GM15510 (cell line): Measurements from ENCODE around the gene ARGLU1.

ENCODE experiments used
- POLR2A ChIP-seq: IDR thresholded peaks from 3 replicates; pipeline ENCODE4 v1.6.1; 2011; ENCODE audit warnings: borderline replicate concordance; ENCODE audit not compliant: insufficient read length; ENCODE audit errors: extremely low read depth

Gene ARGLU1

GRCh38 chr13:106591299-106591698, 23.4 kb upstream of the ARGLU1 start:
- TF ChIP-seq POLR2A: no peak

GRCh38 chr13:106589716-106590115, 21.8 kb upstream of the ARGLU1 start:
- no peak for TF ChIP-seq POLR2A

- no peak for TF ChIP-seq POLR2A
These were observed 20.4 kb upstream of the ARGLU1 start for GRCh38 chr13:106588367-106588766.

GRCh38 chr13:106587787-106588186, 19.9 kb upstream of the ARGLU1 start:
- TF ChIP-seq POLR2A: no peak

GRCh38 chr13:106586648-106587166, 18.8 kb upstream of the ARGLU1 start:
- TF ChIP-seq POLR2A: no peak

GRCh38 chr13:106581225-106581624, 13.3 kb upstream of the ARGLU1 start:
- TF ChIP-seq POLR2A: no peak

GRCh38 chr13:106575896-106576295, 8.0 kb upstream of the ARGLU1 start:
- TF ChIP-seq POLR2A: no peak

- TF ChIP-seq POLR2A: no peak
These were observed 5.9 kb upstream of the ARGLU1 start for GRCh38 chr13:106573868-106574267.

- TF ChIP-seq POLR2A: no peak
These were observed 5.4 kb upstream of the ARGLU1 start for GRCh38 chr13:106573284-106573846.

- TF ChIP-seq POLR2A: no peak
These were observed 2.4 kb upstream of the ARGLU1 start for GRCh38 chr13:106570299-106570852.

GRCh38 chr13:106569233-106570095, 1.5 kb upstream of the ARGLU1 start:
- no peak for TF ChIP-seq POLR2A

GRCh38 chr13:106568299-106569003, 514 bp upstream of the ARGLU1 start:
- TF ChIP-seq POLR2A: no peak

GRCh38 chr13:106566641-106567473, 1.1 kb downstream of the ARGLU1 start:
- TF ChIP-seq POLR2A: no peak

GRCh38 chr13:106565127-106565775, 2.7 kb downstream of the ARGLU1 start:
- no peak for TF ChIP-seq POLR2A
